Muscle of back (tissue), 11 donors: ENCODE data around the gene PLCH2. TPM values are rescaled to one million over a fixed set of nuclear protein-coding genes. Genes with fewer than 3 reads are reported as not detected.
"Not testable (repeated sequence)": the region's sequence is repeated elsewhere in the genome, so short reads cannot be mapped to it uniquely, and the experiment has no call there.

ENCODE experiments used
- DNase-seq, 3 donors: peaks; one replicate each; pipeline versions ENCODE4 v3.0.0 to v3.0.0-alpha.2; 2013
- polyA plus RNA-seq, 10 donors: library from polyadenylated mRNA; unstranded; fragments of 120-200 nt; gene quantifications; one replicate each; pipeline ENCODE4 v1.2.1, GENCODE V29; 2013; ENCODE audit not compliant: insufficient read length in 10 of 10

PLCH2 gene
- polyA plus RNA-seq, 10 donors, result 0.39 to 3.3 (median 0.71) TPM

- DNase-seq, result not testable (repeated sequence)
Measured at GRCh38 chr1:2440346-2440745, 35.7 kb upstream of the PLCH2 start.

- DNase-seq, result no peak
Measured at GRCh38 chr1:2441746-2442145, 34.3 kb upstream of the PLCH2 start.

GRCh38 chr1:2442661-2443060 is 33.4 kb upstream of the PLCH2 start:
- DNase-seq, result no peak

- DNase-seq, result peak in 1 of 3 donors; percentile 29
Measured at GRCh38 chr1:2443277-2444137, 32.6 kb upstream of the PLCH2 start.

GRCh38 chr1:2444138-2444591 is 31.9 kb upstream of the PLCH2 start:
- no peak for DNase-seq

- no peak for DNase-seq
Measured at GRCh38 chr1:2445162-2445822, 30.8 kb upstream of the PLCH2 start.

- DNase-seq, result no peak
Measured at GRCh38 chr1:2445823-2446215, 30.3 kb upstream of the PLCH2 start.

GRCh38 chr1:2446394-2446793 is 29.7 kb upstream of the PLCH2 start:
- DNase-seq, result no peak

GRCh38 chr1:2446861-2447260 is 29.2 kb upstream of the PLCH2 start:
- no peak for DNase-seq

- no peak for DNase-seq
Measured at GRCh38 chr1:2447276-2448097, 28.6 kb upstream of the PLCH2 start.

GRCh38 chr1:2448098-2448445 is 28.0 kb upstream of the PLCH2 start:
- no peak for DNase-seq

GRCh38 chr1:2449636-2450454 is 26.2 kb upstream of the PLCH2 start:
- no peak for DNase-seq

- peak in 1 of 3 donors; percentile 86 for DNase-seq
Measured at GRCh38 chr1:2451741-2452140, 24.3 kb upstream of the PLCH2 start.

- no peak for DNase-seq
Measured at GRCh38 chr1:2452201-2452931, 23.7 kb upstream of the PLCH2 start.

GRCh38 chr1:2452932-2453315 is 23.2 kb upstream of the PLCH2 start:
- DNase-seq, result no peak

GRCh38 chr1:2454227-2454626 is 21.9 kb upstream of the PLCH2 start:
- DNase-seq, result no peak

- DNase-seq, result no peak
Measured at GRCh38 chr1:2455757-2456156, 20.3 kb upstream of the PLCH2 start.

GRCh38 chr1:2457444-2457843 is 18.6 kb upstream of the PLCH2 start:
- no peak for DNase-seq

GRCh38 chr1:2458687-2459086 is 17.4 kb upstream of the PLCH2 start:
- no peak for DNase-seq

GRCh38 chr1:2459102-2459753 is 16.9 kb upstream of the PLCH2 start:
- not testable (repeated sequence) for DNase-seq
